PC-3 (cell line): ENCODE data around the gene SULF2. TPM values are rescaled to one million over a fixed set of nuclear protein-coding genes. Genes with fewer than 3 reads are reported as not detected.
A peak's percentile ranks its signal among the peaks of the same experiment; 100 is the strongest.

Experiments
- ATAC-seq: fragments of 200-7000 bp; cut with Tn5 transposase; 2 replicates; pipeline ENCODE4 v1.9.1; 2020; ENCODE audit warnings: mild to moderate bottlenecking, moderate library complexity
- BruUV-seq: library from RNA; stranded (reverse); fragments of 400-500 nt; replicated peaks from 2 replicates; lab custom pipeline; 2021; lab: Mats Ljungman, UMichigan
- CTCF ChIA-PET: fragments of 300-600 bp; sonication (Branson Sonifier 250); formaldehyde crosslinking; loops from one replicate; lab custom pipeline; 2022; ENCODE audit warnings: antibody characterized with exemption; lab: Charles Lee
- POLR2A ChIA-PET: fragments of 300-600 bp; sonication (Branson Sonifier 250); formaldehyde crosslinking; loops from one replicate; lab custom pipeline; 2022; ENCODE audit warnings: antibody characterized with exemption; ENCODE audit not compliant: unreplicated experiment; lab: Charles Lee
- DNase-seq: peaks from one replicate; pipeline ENCODE4 v3.0.0-alpha.2; 2015
- H2AFZ ChIP-seq: fragments of 300-600 bp; sonication (generic); 2 replicates; pipeline ENCODE4 v1.6.0; 2016; ENCODE audit warnings: antibody characterized with exemption, low read length
- H3F3A ChIP-seq: fragments of 300-600 bp; sonication (generic); one replicate; pipeline ENCODE4 v1.6.0; 2017; ENCODE audit warnings: antibody characterized with exemption, low read length, control low read depth, mild to moderate bottlenecking; ENCODE audit not compliant: unreplicated experiment
- H3K27ac ChIP-seq: fragments of 300-600 bp; sonication (generic); 2 replicates; pipeline ENCODE4 v1.5.1; 2016; ENCODE audit warnings: mild to moderate bottlenecking, low read length
- H3K27me3 ChIP-seq: fragments of 300-600 bp; sonication (generic); 2 replicates; pipeline ENCODE4 v1.6.1; 2016; ENCODE audit warnings: low read length, mixed read lengths
- H3K36me3 ChIP-seq: fragments of 300-600 bp; sonication (generic); 2 replicates; pipeline ENCODE4 v1.6.1; 2016; ENCODE audit warnings: low read depth, mixed run types, low read length, mixed read lengths
- H3K4me1 ChIP-seq: fragments of 300-600 bp; sonication (generic); 2 replicates; pipeline ENCODE4 v1.5.1; 2016; ENCODE audit warnings: low read length; ENCODE audit not compliant: insufficient read depth
- H3K4me2 ChIP-seq: fragments of 300-600 bp; sonication (generic); 2 replicates; pipeline ENCODE4 v1.6.0; 2016; ENCODE audit warnings: low read length
- H3K4me3 ChIP-seq: fragments of 300-600 bp; sonication (generic); 2 replicates; pipeline ENCODE4 v1.5.1; 2016; ENCODE audit warnings: mild to moderate bottlenecking, low read length, mixed read lengths
- H3K79me2 ChIP-seq: fragments of 300-600 bp; sonication (generic); 2 replicates; pipeline ENCODE4 v1.6.1; 2017; ENCODE audit warnings: low read length, mixed read lengths
- H3K9ac ChIP-seq: fragments of 300-600 bp; sonication (generic); 2 replicates; pipeline ENCODE4 v1.6.0; 2016; ENCODE audit warnings: mild to moderate bottlenecking, low read length
- H3K9me2 ChIP-seq: fragments of 300-600 bp; sonication (generic); replicated peaks from 2 replicates; pipeline ENCODE4 v1.6.1; 2016; ENCODE audit warnings: mixed run types, low read length, mixed read lengths
- H3K9me3 ChIP-seq: fragments of 300-600 bp; sonication (generic); 2 replicates; pipeline ENCODE4 v1.6.1; 2016; ENCODE audit warnings: low read length, mixed read lengths
- H4K20me1 ChIP-seq: fragments of 300-600 bp; sonication (generic); 2 replicates; pipeline ENCODE4 v1.6.1; 2016; ENCODE audit warnings: low read length, mixed read lengths
- EZH2 ChIP-seq: fragments of 300-600 bp; sonication (generic); IDR thresholded peaks from one replicate; pipeline ENCODE4 v1.6.1; 2017; ENCODE audit warnings: antibody characterized with exemption, mild to moderate bottlenecking, low read length; ENCODE audit not compliant: unreplicated experiment
- EZH2phosphoT487 ChIP-seq: fragments of 300-600 bp; sonication (generic); IDR thresholded peaks from 2 replicates; pipeline ENCODE4 v1.6.1; 2018; ENCODE audit warnings: mild to moderate bottlenecking, antibody characterized with exemption, low read length, borderline replicate concordance
- intact Hi-C: fragments of 100-400 bp; cut with micrococcal nuclease; formaldehyde crosslinking; loops from 2 replicates; pipeline ENCODE4 v1.9.0; 2023
- total RNA-seq: library from RNA; depleted of rRNA; stranded (reverse); fragments of >200 nt; gene quantifications from 2 replicates; pipeline ENCODE4 v1.2.3, GENCODE V29; 2014
- TF ChIP-seq, protein P1 (sequence below): fragments of 300-600 bp; sonication (generic); conservative IDR thresholded peaks from 2 replicates; pipeline ENCODE4 v1.5.1; 2017; ENCODE audit warnings: antibody characterized with exemption, low read depth, mild to moderate bottlenecking, low read length

Gene SULF2
- total RNA-seq, 1 experiment from 2014 or later: 340 TPM

DNA sequence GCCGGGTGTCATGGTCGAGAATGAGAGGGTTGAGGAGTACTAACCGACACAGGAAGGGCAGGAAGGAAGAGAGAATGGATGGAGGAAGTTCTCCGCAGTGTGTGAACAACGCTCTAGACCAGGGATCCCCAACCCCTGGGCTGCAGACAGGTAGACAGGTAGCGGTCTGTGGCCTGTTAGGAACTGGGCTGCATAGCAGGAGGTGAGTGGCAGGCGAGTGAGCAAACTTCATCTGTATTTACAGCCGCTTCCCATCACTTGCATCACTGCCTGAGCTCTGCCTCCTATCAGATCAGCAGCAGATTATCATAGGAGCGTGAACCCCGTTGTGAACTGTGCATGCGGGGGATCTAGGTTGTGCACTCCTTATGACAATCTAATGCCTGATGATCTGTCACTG is 62.0 kb downstream of the SULF2 start:
- no peaks in the 10 kb centered on the region for H3K9me3 ChIP-seq
- no peak overlapping the region for H3K4me3 ChIP-seq
- ATAC-seq (no peak), DNase-seq (no peak)
- peaks cover 12% of the 10 kb centered on the region for H3K4me1 ChIP-seq
- H3K79me2 ChIP-seq: peaks cover 21% of the 10 kb centered on the region; the same call in 1 of the 2 replicates
- ChIA-PET POLR2A (no interaction called here), CTCF (no interaction called here)
- no peaks in the 10 kb centered on the region for H3F3A ChIP-seq
- no peak overlapping the region for H3K4me2 ChIP-seq
- H3K36me3 ChIP-seq: peaks cover 17% of the 10 kb centered on the region; the same call in 1 of the 2 replicates
- no peak overlapping the region for H3K27ac ChIP-seq
- H3K9ac ChIP-seq: no peak overlapping the region
- BruUV-seq: no TSS peak
- intact Hi-C loops: no loop called here
- no peak overlapping the region for H2AFZ ChIP-seq
- H3K27me3 ChIP-seq: no peaks in the 10 kb centered on the region
- peaks cover 8% of the 10 kb centered on the region; the same call in 1 of the 2 replicates for H4K20me1 ChIP-seq
- no peak for TF ChIP-seq EZH2phosphoT487
- TF ChIP-seq, protein P1, sequence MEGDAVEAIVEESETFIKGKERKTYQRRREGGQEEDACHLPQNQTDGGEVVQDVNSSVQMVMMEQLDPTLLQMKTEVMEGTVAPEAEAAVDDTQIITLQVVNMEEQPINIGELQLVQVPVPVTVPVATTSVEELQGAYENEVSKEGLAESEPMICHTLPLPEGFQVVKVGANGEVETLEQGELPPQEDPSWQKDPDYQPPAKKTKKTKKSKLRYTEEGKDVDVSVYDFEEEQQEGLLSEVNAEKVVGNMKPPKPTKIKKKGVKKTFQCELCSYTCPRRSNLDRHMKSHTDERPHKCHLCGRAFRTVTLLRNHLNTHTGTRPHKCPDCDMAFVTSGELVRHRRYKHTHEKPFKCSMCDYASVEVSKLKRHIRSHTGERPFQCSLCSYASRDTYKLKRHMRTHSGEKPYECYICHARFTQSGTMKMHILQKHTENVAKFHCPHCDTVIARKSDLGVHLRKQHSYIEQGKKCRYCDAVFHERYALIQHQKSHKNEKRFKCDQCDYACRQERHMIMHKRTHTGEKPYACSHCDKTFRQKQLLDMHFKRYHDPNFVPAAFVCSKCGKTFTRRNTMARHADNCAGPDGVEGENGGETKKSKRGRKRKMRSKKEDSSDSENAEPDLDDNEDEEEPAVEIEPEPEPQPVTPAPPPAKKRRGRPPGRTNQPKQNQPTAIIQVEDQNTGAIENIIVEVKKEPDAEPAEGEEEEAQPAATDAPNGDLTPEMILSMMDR: no peak
- TF ChIP-seq EZH2: no peak
- no peaks in the 10 kb centered on the region for H3K9me2 ChIP-seq

DNA sequence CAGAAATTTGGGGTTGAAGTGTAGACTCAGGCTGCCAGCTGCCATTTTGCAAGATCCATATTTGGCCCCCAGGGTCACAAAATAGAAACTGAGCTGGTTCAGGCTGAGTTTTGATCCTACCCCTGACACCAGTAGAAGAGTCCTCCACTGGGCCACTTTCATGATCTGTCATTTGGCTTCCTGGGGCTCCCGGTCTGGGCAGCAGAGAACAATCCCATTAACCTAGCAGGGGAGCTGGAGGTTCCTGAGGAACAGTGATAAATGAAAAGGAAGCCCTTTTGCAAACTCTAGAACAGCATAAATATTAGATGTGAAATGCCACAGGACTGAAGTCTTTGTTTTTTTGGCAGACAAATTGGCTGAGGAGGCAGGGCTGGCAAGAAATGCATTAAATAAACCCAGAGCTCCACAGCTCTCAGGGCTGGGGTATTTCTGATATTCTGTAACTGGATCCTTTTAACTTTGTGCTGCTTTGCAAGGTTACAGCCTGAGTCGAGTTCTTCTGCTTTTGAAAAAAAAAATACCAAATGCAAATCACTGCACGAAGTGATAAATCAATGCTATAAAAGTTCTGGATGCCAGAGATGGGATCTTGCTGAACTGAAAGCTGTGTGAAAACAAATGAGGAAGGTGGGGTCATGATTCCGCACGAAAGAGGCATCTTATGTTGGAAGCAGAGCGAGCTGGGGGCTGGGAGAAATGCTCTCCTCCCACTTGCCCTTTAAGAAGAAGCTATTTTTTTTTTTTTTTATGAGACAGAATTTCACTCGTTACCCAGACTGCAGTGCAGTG is 64.4 kb downstream of the SULF2 start:
- H3K9me3 ChIP-seq: no peaks in the 10 kb centered on the region
- H3K4me2 ChIP-seq: no peak overlapping the region
- no peak overlapping the region for H3K4me3 ChIP-seq
- peaks cover 24% of the 10 kb centered on the region; the same call in 1 of the 2 replicates for H3K36me3 ChIP-seq
- H3K27me3 ChIP-seq: no peaks in the 10 kb centered on the region
- no peaks in the 10 kb centered on the region for H3F3A ChIP-seq
- peaks cover 24% of the 10 kb centered on the region; the same call in 1 of the 2 replicates for H3K79me2 ChIP-seq
- no peak overlapping the region for H2AFZ ChIP-seq
- peaks cover 12% of the 10 kb centered on the region for H3K4me1 ChIP-seq
- ATAC-seq (no peak), DNase-seq (no peak)
- ChIA-PET CTCF (interaction anchor here (1.0 kb wide), 1 partner anchor 43 kb away, joined by 3 read pairs; no protein-coding TSS in a partner anchor), POLR2A (no interaction called here)
- intact Hi-C loops: no loop called here
- BruUV-seq: no TSS peak
- no peak overlapping the region for H3K27ac ChIP-seq
- no peaks in the 10 kb centered on the region for H3K9me2 ChIP-seq
- no peak overlapping the region for H3K9ac ChIP-seq
- H4K20me1 ChIP-seq: peaks cover 12% of the 10 kb centered on the region; the same call in 1 of the 2 replicates
- TF ChIP-seq, protein P1: no peak
- TF ChIP-seq EZH2phosphoT487: no peak
- TF ChIP-seq EZH2: no peak

DNA sequence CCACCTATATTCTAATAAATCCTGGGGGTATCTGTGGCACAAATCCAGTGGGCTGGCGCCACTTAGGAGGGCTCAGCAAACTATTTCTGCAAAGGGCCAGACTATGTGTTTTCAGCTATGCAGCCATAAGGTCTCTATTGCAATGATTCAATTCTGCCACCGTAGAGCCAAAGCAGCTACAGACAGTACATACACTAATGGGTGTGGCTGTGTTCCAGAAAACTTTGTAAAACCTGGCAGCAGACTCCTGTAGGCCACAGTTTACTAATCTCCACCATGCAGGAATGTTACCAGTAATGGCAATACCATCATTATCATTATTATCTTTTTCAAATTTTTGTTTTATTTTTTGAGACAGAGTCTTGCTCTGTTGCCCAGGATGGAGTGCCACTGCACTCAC is 65.7 kb downstream of the SULF2 start:
- DNase-seq (no peak), ATAC-seq (peak; percentile 42; the same call in 1 of the 2 replicates)
- CTCF ChIA-PET: no interaction called here
- no peak overlapping the region for H3K27ac ChIP-seq
- peaks cover 20% of the 10 kb centered on the region; the same call in 1 of the 2 replicates for H3K79me2 ChIP-seq
- POLR2A ChIA-PET: no interaction called here
- H3K36me3 ChIP-seq: peaks cover 24% of the 10 kb centered on the region; the same call in 1 of the 2 replicates
- H2AFZ ChIP-seq: no peak overlapping the region
- no peak for TF ChIP-seq EZH2phosphoT487
- no peak for TF ChIP-seq EZH2
- TF ChIP-seq, protein P1: no peak
- H3K4me1 ChIP-seq: peaks cover 5% of the 10 kb centered on the region
- no peak overlapping the region for H3K4me2 ChIP-seq
- H3K9ac ChIP-seq: no peak overlapping the region
- H4K20me1 ChIP-seq: peaks cover 12% of the 10 kb centered on the region; the same call in 1 of the 2 replicates
- intact Hi-C loops: no loop called here
- no peaks in the 10 kb centered on the region for H3K27me3 ChIP-seq
- BruUV-seq: no TSS peak
- no peaks in the 10 kb centered on the region for H3K9me2 ChIP-seq
- H3K9me3 ChIP-seq: no peaks in the 10 kb centered on the region
- no peaks in the 10 kb centered on the region for H3F3A ChIP-seq
- no peak overlapping the region for H3K4me3 ChIP-seq
